WTC11 (cell line): ENCODE data around the gene SWI5. TPM values are rescaled to one million over a fixed set of nuclear protein-coding genes. Genes with fewer than 3 reads are reported as not detected.
A peak's percentile ranks its signal among the peaks of the same experiment; 100 is the strongest.

ENCODE experiments used
- ATAC-seq: fragments of 200-7000 bp; cut with Tn5 transposase; 2 replicates; pipeline ENCODE4 v1.10.0; 2021; ENCODE audit warnings: mild to moderate bottlenecking, moderate library complexity
- CTCF ChIA-PET: fragments of 300-600 bp; sonication (Branson Sonifier 250); formaldehyde crosslinking; loops from one replicate; lab custom pipeline; 2021; ENCODE audit warnings: antibody characterized with exemption; lab: Charles Lee
- POLR2A ChIA-PET: fragments of 350-600 bp; sonication (Branson Sonifier 250); formaldehyde crosslinking; loops from one replicate; lab custom pipeline; 2021; ENCODE audit warnings: antibody characterized with exemption; lab: Charles Lee
- DNase-seq: peaks from one replicate; pipeline ENCODE4 v3.0.0; 2021; ENCODE audit warnings: low spot score
- H3K27ac Mint-ChIP-seq: 2 replicates; pipeline ENCODE4 v1.8.0; 2021; ENCODE audit warnings: mixed read lengths
- H3K27me3 Mint-ChIP-seq: 2 replicates; pipeline ENCODE4 v1.8.0; 2021; ENCODE audit warnings: low read depth, mild to moderate bottlenecking, moderate library complexity, mixed read lengths
- H3K36me3 Mint-ChIP-seq: 2 replicates; pipeline ENCODE4 v1.8.0; 2021; ENCODE audit warnings: mixed read lengths
- H3K4me1 Mint-ChIP-seq: 2 replicates; pipeline ENCODE4 v1.8.0; 2022; ENCODE audit warnings: mixed read lengths
- H3K4me3 Mint-ChIP-seq: 2 replicates; pipeline ENCODE4 v1.8.0; 2021; ENCODE audit warnings: mild to moderate bottlenecking, moderate library complexity, mixed read lengths
- H3K9me3 Mint-ChIP-seq: 2 replicates; pipeline ENCODE4 v1.8.0; 2021; ENCODE audit warnings: mixed read lengths
- ATF1 ChIP-seq: sonication (generic); formaldehyde crosslinking; IDR thresholded peaks from 2 replicates; pipeline ENCODE4 v1.8.1; 2023; ENCODE audit warnings: mild to moderate bottlenecking, moderate library complexity, missing genetic modification reagents
- ETV6 ChIP-seq: sonication (generic); formaldehyde crosslinking; IDR thresholded peaks from 2 replicates; pipeline ENCODE4 v1.8.1; 2022; ENCODE audit warnings: mild to moderate bottlenecking, missing genetic modification reagents
- FOXJ3 ChIP-seq: sonication (generic); formaldehyde crosslinking; IDR thresholded peaks from 2 replicates; pipeline ENCODE4 v1.9.0; 2021; ENCODE audit warnings: missing genetic modification reagents, mild to moderate bottlenecking, borderline replicate concordance
- FOXK1 ChIP-seq: sonication (generic); formaldehyde crosslinking; IDR thresholded peaks from 2 replicates; pipeline ENCODE4 v1.8.0; 2022; ENCODE audit warnings: mild to moderate bottlenecking, moderate library complexity, missing genetic modification reagents
- GRHL2 ChIP-seq: fragments of 250-450 bp; sonication (Bioruptor Pico); IDR thresholded peaks from 2 replicates; pipeline ENCODE4 v1.8.0; 2022; ENCODE audit warnings: mild to moderate bottlenecking, moderate library complexity; ENCODE audit not compliant: insufficient replicate concordance, severe bottlenecking
- IRF2 ChIP-seq: sonication (generic); formaldehyde crosslinking; IDR thresholded peaks from 2 replicates; pipeline ENCODE4 v1.8.0; 2022; ENCODE audit warnings: low read depth, missing genetic modification reagents, borderline replicate concordance
- JUN ChIP-seq: sonication (generic); formaldehyde crosslinking; IDR thresholded peaks from 2 replicates; pipeline ENCODE4 v1.8.0; 2023; ENCODE audit warnings: mild to moderate bottlenecking, missing genetic modification reagents
- NFATC4 ChIP-seq: fragments of 250-450 bp; sonication (Bioruptor Pico); IDR thresholded peaks from 2 replicates; pipeline ENCODE4 v1.9.0; 2021; ENCODE audit warnings: mild to moderate bottlenecking
- NR3C1 ChIP-seq: sonication (generic); formaldehyde crosslinking; conservative IDR thresholded peaks from 2 replicates; pipeline ENCODE4 v1.8.1; 2023; ENCODE audit warnings: low read depth, mild to moderate bottlenecking, missing genetic modification reagents
- SP1 ChIP-seq: sonication (generic); formaldehyde crosslinking; conservative IDR thresholded peaks from 2 replicates; pipeline ENCODE4 v1.8.1; 2022; ENCODE audit warnings: missing genetic modification reagents
- TEAD4 ChIP-seq: sonication (generic); formaldehyde crosslinking; IDR thresholded peaks from 2 replicates; pipeline ENCODE4 v1.8.0; 2022; ENCODE audit warnings: mild to moderate bottlenecking, missing genetic modification reagents
- ZNF138 ChIP-seq: sonication (generic); formaldehyde crosslinking; conservative IDR thresholded peaks from 2 replicates; pipeline ENCODE4 v1.8.1; 2022; ENCODE audit warnings: mild to moderate bottlenecking, moderate library complexity, missing genetic modification reagents
- ZNF219 ChIP-seq: sonication (generic); formaldehyde crosslinking; IDR thresholded peaks from 2 replicates; pipeline ENCODE4 v1.8.0; 2023; ENCODE audit warnings: missing genetic modification reagents, mild to moderate bottlenecking, borderline replicate concordance
- ZNF317 ChIP-seq: sonication (generic); formaldehyde crosslinking; IDR thresholded peaks from 2 replicates; pipeline ENCODE4 v1.8.1; 2023; ENCODE audit warnings: low read depth, mild to moderate bottlenecking, moderate library complexity, missing genetic modification reagents, borderline replicate concordance
- ZNF416 ChIP-seq: fragments of 250-450 bp; sonication (Bioruptor Pico); IDR thresholded peaks from 2 replicates; pipeline ENCODE4 v1.9.0; 2021; ENCODE audit warnings: mild to moderate bottlenecking, inconsistent platforms
- total RNA-seq: library from RNA; stranded (reverse); gene quantifications from 3 replicates; pipeline ENCODE4 v1.2.3, GENCODE V29; 2021
- TF ChIP-seq, protein P1 (sequence below): fragments of 250-450 bp; sonication (Bioruptor Pico); IDR thresholded peaks from 2 replicates; pipeline ENCODE4 v1.9.0; 2021; ENCODE audit warnings: mild to moderate bottlenecking, borderline replicate concordance
- TF ChIP-seq, protein P2 (sequence below): fragments of 200-600 bp; IDR thresholded peaks from 2 replicates; pipeline ENCODE4 v1.8.0; 2022; ENCODE audit warnings: antibody characterized with exemption
- TF ChIP-seq, protein P3 (sequence below): sonication (generic); formaldehyde crosslinking; IDR thresholded peaks from 2 replicates; pipeline ENCODE4 v1.8.1; 2023; ENCODE audit warnings: mild to moderate bottlenecking, moderate library complexity, missing genetic modification reagents
- TF ChIP-seq, protein P4 (sequence below): sonication (generic); formaldehyde crosslinking; IDR thresholded peaks from 2 replicates; pipeline ENCODE4 v1.8.1; 2023; ENCODE audit warnings: mild to moderate bottlenecking, missing genetic modification reagents, moderate library complexity
- TF ChIP-seq, protein P5 (sequence below): sonication (generic); formaldehyde crosslinking; IDR thresholded peaks from 2 replicates; pipeline ENCODE4 v1.8.1; 2023; ENCODE audit warnings: mild to moderate bottlenecking, missing genetic modification reagents

The SWI5 gene
- total RNA-seq, 1 experiment from 2014 or later: 26.2 TPM

DNA sequence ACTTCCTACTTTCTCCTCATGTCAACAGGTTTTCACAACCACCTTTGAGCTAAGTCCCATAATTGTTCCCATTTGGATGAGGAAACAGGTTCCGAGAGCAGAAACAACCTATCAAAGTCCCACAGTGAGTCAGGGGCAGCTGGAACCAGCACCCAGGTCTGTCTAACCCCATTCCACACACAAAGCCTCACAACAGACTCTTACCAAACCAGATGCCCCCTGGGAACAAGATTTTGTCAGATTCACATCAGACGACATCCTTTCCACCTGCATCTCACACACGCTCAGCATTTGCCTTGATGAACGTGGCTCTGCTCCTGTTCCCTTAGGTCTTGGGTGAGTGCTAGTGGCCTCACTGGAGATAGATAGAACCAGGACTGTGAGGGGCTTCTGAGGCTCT is 17.0 kb downstream of the SWI5 start (continued):
- TF ChIP-seq, protein P1, sequence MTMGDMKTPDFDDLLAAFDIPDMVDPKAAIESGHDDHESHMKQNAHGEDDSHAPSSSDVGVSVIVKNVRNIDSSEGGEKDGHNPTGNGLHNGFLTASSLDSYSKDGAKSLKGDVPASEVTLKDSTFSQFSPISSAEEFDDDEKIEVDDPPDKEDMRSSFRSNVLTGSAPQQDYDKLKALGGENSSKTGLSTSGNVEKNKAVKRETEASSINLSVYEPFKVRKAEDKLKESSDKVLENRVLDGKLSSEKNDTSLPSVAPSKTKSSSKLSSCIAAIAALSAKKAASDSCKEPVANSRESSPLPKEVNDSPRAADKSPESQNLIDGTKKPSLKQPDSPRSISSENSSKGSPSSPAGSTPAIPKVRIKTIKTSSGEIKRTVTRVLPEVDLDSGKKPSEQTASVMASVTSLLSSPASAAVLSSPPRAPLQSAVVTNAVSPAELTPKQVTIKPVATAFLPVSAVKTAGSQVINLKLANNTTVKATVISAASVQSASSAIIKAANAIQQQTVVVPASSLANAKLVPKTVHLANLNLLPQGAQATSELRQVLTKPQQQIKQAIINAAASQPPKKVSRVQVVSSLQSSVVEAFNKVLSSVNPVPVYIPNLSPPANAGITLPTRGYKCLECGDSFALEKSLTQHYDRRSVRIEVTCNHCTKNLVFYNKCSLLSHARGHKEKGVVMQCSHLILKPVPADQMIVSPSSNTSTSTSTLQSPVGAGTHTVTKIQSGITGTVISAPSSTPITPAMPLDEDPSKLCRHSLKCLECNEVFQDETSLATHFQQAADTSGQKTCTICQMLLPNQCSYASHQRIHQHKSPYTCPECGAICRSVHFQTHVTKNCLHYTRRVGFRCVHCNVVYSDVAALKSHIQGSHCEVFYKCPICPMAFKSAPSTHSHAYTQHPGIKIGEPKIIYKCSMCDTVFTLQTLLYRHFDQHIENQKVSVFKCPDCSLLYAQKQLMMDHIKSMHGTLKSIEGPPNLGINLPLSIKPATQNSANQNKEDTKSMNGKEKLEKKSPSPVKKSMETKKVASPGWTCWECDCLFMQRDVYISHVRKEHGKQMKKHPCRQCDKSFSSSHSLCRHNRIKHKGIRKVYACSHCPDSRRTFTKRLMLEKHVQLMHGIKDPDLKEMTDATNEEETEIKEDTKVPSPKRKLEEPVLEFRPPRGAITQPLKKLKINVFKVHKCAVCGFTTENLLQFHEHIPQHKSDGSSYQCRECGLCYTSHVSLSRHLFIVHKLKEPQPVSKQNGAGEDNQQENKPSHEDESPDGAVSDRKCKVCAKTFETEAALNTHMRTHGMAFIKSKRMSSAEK (CRISPR knock-in tag): no peak
- TF ChIP-seq GRHL2 (CRISPR knock-in tag) (no peak), ATF1 (CRISPR knock-in tag) (no peak)

DNA sequence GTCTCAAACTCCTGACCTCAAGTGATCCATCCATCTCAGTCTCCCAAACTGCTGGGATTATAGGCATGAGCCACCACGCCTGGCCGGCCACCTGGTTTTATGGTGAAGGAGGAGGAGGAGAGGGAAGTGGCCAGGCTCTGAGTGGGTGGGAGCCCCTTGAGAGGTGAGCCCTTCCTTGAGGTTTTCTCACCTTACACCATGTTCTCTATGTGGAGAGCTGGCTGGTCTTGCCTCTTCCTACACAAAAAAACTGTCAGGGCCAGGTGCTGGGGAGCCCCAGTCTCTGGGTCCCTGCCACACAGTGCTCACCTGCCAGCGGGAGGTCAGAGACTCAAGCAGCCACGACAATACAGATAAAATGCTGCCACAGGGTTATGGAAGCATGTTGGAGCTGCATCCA is 18.1 kb downstream of the SWI5 start:
- no peak overlapping the region for H3K27ac Mint-ChIP-seq
- no peaks in the 10 kb centered on the region for H3K4me1 Mint-ChIP-seq
- H3K27me3 Mint-ChIP-seq: no peaks in the 10 kb centered on the region
- ChIA-PET POLR2A (no interaction called here), CTCF (interaction anchor here (0.7 to 3.6 kb wide), 12 partner anchors 11 to 270 kb away, joined by 3 to 49 read pairs (median 8); partner anchors contain the start of genes CERCAM, GOLGA2, SLC27A4 and SWI5)
- no peak for DNase-seq
- no peak for ATAC-seq
- no peak overlapping the region for H3K4me3 Mint-ChIP-seq
- 0 out of 2 replicates have a peak, but pooled peaks cover under 1% of the 10 kb centered on the region for H3K36me3 Mint-ChIP-seq
- H3K9me3 Mint-ChIP-seq: no peaks in the 10 kb centered on the region
- TF ChIP-seq JUN (CRISPR knock-in tag): no peak
- no peak for TF ChIP-seq FOXK1 (CRISPR knock-in tag)
- TF ChIP-seq ETV6: no peak
- no peak for TF ChIP-seq IRF2 (CRISPR knock-in tag)
- no peak for TF ChIP-seq FOXJ3

DNA sequence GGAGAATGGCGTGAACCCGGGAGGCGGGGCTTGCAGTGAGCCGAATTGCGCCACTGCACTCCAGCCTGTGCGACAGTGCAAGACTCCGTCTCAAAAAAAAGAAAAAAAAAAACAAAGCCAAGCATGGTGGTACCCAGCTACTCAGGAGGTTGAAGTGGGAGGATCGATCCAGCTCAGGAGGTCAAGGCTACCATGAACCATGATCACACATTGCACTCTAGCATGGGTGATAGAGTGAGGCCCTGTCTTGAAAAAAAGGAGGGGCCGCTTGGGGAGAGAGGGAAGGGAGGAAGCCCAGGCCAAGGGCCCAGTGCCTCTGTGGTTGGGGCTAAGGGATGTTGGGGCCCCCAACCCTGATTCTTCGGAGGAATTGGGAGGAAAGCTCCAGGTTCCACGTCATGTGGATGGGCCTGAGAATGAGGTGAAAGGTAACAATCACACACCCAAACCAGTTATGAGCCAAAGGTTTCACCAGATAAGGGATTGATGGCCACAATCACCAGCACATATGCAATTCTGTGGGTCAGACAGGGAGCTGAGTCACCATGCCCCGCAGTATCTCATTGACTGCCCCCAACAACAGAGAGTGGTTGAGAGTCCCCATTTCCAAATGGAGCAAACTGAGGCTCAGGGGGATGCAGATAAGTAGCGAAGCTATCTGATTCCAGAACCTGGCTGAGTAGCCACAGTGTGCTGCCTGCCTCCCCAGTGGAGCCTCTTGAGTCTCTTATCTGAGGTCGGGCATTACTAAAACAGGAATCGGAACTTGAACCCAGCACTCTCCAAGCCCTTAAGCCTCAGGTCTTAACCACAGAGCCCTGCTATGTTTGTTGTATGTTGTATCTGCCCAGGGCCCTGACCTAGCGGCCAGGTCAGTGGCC is 20.5 kb downstream of the SWI5 start:
- no peak for ATAC-seq
- TF ChIP-seq, protein P2, sequence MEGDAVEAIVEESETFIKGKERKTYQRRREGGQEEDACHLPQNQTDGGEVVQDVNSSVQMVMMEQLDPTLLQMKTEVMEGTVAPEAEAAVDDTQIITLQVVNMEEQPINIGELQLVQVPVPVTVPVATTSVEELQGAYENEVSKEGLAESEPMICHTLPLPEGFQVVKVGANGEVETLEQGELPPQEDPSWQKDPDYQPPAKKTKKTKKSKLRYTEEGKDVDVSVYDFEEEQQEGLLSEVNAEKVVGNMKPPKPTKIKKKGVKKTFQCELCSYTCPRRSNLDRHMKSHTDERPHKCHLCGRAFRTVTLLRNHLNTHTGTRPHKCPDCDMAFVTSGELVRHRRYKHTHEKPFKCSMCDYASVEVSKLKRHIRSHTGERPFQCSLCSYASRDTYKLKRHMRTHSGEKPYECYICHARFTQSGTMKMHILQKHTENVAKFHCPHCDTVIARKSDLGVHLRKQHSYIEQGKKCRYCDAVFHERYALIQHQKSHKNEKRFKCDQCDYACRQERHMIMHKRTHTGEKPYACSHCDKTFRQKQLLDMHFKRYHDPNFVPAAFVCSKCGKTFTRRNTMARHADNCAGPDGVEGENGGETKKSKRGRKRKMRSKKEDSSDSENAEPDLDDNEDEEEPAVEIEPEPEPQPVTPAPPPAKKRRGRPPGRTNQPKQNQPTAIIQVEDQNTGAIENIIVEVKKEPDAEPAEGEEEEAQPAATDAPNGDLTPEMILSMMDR: no peak
- TF ChIP-seq, protein P3, sequence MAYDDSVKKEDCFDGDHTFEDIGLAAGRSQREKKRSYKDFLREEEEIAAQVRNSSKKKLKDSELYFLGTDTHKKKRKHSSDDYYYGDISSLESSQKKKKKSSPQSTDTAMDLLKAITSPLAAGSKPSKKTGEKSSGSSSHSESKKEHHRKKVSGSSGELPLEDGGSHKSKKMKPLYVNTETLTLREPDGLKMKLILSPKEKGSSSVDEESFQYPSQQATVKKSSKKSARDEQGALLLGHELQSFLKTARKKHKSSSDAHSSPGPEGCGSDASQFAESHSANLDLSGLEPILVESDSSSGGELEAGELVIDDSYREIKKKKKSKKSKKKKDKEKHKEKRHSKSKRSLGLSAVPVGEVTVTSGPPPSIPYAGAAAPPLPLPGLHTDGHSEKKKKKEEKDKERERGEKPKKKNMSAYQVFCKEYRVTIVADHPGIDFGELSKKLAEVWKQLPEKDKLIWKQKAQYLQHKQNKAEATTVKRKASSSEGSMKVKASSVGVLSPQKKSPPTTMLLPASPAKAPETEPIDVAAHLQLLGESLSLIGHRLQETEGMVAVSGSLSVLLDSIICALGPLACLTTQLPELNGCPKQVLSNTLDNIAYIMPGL (CRISPR knock-in tag): no peak
- TF ChIP-seq ZNF138 (no peak), NR3C1 (CRISPR knock-in tag) (no peak), ZNF219 (no peak), ZNF317 (no peak), IRF2 (CRISPR knock-in tag) (no peak), ZNF416 (CRISPR knock-in tag) (no peak), SP1 (no peak), NFATC4 (CRISPR knock-in tag) (no peak), TEAD4 (CRISPR knock-in tag) (no peak)
- TF ChIP-seq, protein P4, sequence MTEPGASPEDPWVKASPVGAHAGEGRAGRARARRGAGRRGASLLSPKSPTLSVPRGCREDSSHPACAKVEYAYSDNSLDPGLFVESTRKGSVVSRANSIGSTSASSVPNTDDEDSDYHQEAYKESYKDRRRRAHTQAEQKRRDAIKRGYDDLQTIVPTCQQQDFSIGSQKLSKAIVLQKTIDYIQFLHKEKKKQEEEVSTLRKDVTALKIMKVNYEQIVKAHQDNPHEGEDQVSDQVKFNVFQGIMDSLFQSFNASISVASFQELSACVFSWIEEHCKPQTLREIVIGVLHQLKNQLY (CRISPR knock-in tag): no peak
- TF ChIP-seq, protein P5, sequence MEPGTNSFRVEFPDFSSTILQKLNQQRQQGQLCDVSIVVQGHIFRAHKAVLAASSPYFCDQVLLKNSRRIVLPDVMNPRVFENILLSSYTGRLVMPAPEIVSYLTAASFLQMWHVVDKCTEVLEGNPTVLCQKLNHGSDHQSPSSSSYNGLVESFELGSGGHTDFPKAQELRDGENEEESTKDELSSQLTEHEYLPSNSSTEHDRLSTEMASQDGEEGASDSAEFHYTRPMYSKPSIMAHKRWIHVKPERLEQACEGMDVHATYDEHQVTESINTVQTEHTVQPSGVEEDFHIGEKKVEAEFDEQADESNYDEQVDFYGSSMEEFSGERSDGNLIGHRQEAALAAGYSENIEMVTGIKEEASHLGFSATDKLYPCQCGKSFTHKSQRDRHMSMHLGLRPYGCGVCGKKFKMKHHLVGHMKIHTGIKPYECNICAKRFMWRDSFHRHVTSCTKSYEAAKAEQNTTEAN (CRISPR knock-in tag): no peak

More for the DNA sequence above, 20.5 kb downstream of the SWI5 start:
- H3K4me3 Mint-ChIP-seq: no peak overlapping the region
- H3K27ac Mint-ChIP-seq: peak overlapping the region; percentile 23; the same call in 1 of the 2 replicates
- peaks cover 2% of the 10 kb centered on the region; the same call in 1 of the 2 replicates for H3K27me3 Mint-ChIP-seq
- no peaks in the 10 kb centered on the region for H3K9me3 Mint-ChIP-seq
- no peaks in the 10 kb centered on the region for H3K4me1 Mint-ChIP-seq
- ChIA-PET POLR2A (no interaction called here), CTCF (interaction anchor here (0.6 to 3.6 kb wide), 8 partner anchors 8 to 313 kb away, joined by 3 to 49 read pairs (median 7); no protein-coding TSS in a partner anchor)
- DNase-seq: no peak
- no peaks in the 10 kb centered on the region for H3K36me3 Mint-ChIP-seq
